H1 (cell line): ENCODE results near the gene CHD2. TPM values are rescaled to one million over a fixed set of nuclear protein-coding genes. Genes with fewer than 3 reads are reported as not detected.
"Not testable (repeated sequence)": the region's sequence is repeated elsewhere in the genome, so short reads cannot be mapped to it uniquely, and the experiment has no call there.

Experiments
- CTCF ChIA-PET: fragments of 300-600 bp; sonication (Branson Sonifier 250); formaldehyde crosslinking; loops from one replicate; lab custom pipeline; 2021; ENCODE audit not compliant: partially characterized antibody; lab: Charles Lee
- POLR2A ChIA-PET: fragments of 300-600 bp; sonication (Branson Sonifier 250); formaldehyde crosslinking; loops from one replicate; lab custom pipeline; 2021; ENCODE audit warnings: inconsistent platforms; ENCODE audit not compliant: partially characterized antibody; lab: Charles Lee
- DNase-seq, 2 experiments: peaks; one replicate each; pipeline versions ENCODE4 v3.0.0 to v3.0.0-alpha.2; 2010 to 2022; ENCODE audit warnings: low spot score in 2 of 2, low read depth in 1 of 2, mixed read lengths in 1 of 2
- FAIRE-seq: peaks from 2 replicates; lab custom pipeline; 2011; peaks lifted over from hg19 to GRCh38; lab: Jason Lieb, UNC
- H2AFZ ChIP-seq: 2 replicates; pipeline ENCODE4 v1.8.1; 2012; ENCODE audit warnings: low read length, inconsistent platforms
- H2AK5ac ChIP-seq: 2 replicates; pipeline ENCODE4 v1.6.1; 2013; ENCODE audit warnings: low read depth, low read length
- H2BK120ac ChIP-seq: replicated peaks from 2 replicates; pipeline ENCODE3; 2013; ENCODE audit warnings: low read depth, low read length, inconsistent platforms
- H2BK12ac ChIP-seq: 2 replicates; pipeline ENCODE4 v1.6.1; 2013; ENCODE audit warnings: low read depth, low read length
- H2BK15ac ChIP-seq: 2 replicates; pipeline ENCODE4 v1.6.1; 2013; ENCODE audit warnings: low read length
- H2BK20ac ChIP-seq: 2 replicates; pipeline ENCODE4 v1.6.1; 2013; ENCODE audit warnings: low read length
- H2BK5ac ChIP-seq: 2 replicates; pipeline ENCODE4 v1.6.1; 2013; ENCODE audit warnings: low read depth, low read length
- H3K14ac ChIP-seq: 2 replicates; pipeline ENCODE4 v1.6.1; 2013; ENCODE audit warnings: inconsistent platforms; ENCODE audit not compliant: insufficient read length
- H3K18ac ChIP-seq: 2 replicates; pipeline ENCODE4 v1.6.1; 2013; ENCODE audit warnings: low read length; ENCODE audit errors: extremely low read depth
- H3K23ac ChIP-seq: 2 replicates; pipeline ENCODE4 v1.6.1; 2013; ENCODE audit warnings: inconsistent platforms; ENCODE audit not compliant: insufficient read length
- H3K23me2 ChIP-seq: 2 replicates; pipeline ENCODE4 v1.6.1; 2013; ENCODE audit warnings: low read depth, low read length
- H3K27ac ChIP-seq: 2 replicates; pipeline ENCODE4 v1.6.1; 2011; ENCODE audit warnings: low read depth, low read length, inconsistent platforms
- H3K27me3 ChIP-seq, 4 experiments: replicated peaks in 1 of 4; 1 replicate in 1 of 4; 2 replicates in 3 of 4; pipeline versions ENCODE4 v1.6.1 to v1.8.1; 2011 to 2013; ENCODE audit warnings: low read length in 3 of 4, mild to moderate bottlenecking in 3 of 4, inconsistent platforms in 2 of 4, mixed read lengths in 2 of 4, moderate library complexity in 1 of 4; ENCODE audit not compliant: control insufficient read depth in 3 of 4, insufficient read depth in 3 of 4; ENCODE audit errors: extremely low read depth in 1 of 4
- H3K36me3 ChIP-seq, 4 experiments: 2 replicates each; pipeline versions ENCODE4 v1.6.1 to v1.8.1; 2011 to 2013; ENCODE audit warnings: mild to moderate bottlenecking in 4 of 4, low read length in 3 of 4, moderate library complexity in 2 of 4, control low read depth in 1 of 4, inconsistent platforms in 1 of 4; ENCODE audit not compliant: insufficient read depth in 4 of 4, control insufficient read depth in 2 of 4
- H3K4ac ChIP-seq: replicated peaks from 2 replicates; pipeline ENCODE3; 2013; ENCODE audit warnings: low read length, low read depth, mixed read lengths, inconsistent platforms; ENCODE audit not compliant: insufficient read length
- H3K4me1 ChIP-seq, 4 experiments: replicated peaks in 1 of 4; 1 replicate in 1 of 4; 2 replicates in 3 of 4; pipeline versions ENCODE4 v1.6.1 to v1.8.1; 2011 to 2013; ENCODE audit warnings: low read length in 3 of 4, inconsistent platforms in 2 of 4, mixed read lengths in 1 of 4; ENCODE audit not compliant: insufficient read depth in 4 of 4, control insufficient read depth in 3 of 4
- H3K4me2 ChIP-seq, 2 experiments: 2 replicates each; pipeline versions ENCODE4 v1.6.1 to v1.8.1; 2011 to 2013; ENCODE audit warnings: low read depth in 2 of 2, low read length in 2 of 2, control low read depth in 1 of 2, inconsistent platforms in 1 of 2, mild to moderate bottlenecking in 1 of 2; ENCODE audit not compliant: insufficient read depth in 1 of 2
- H3K4me3 ChIP-seq, 4 experiments: fragments of 200-600, 300-600 bp in 1 of 4; sonication (generic), shearing (Covaris generic), sonication (Bioruptor Twin) in 1 of 4; 2 replicates each; pipeline versions ENCODE4 v1.5.1 to v1.8.1; 2011 to 2016; ENCODE audit warnings: low read length in 4 of 4, low read depth in 3 of 4, control low read depth in 2 of 4, inconsistent platforms in 2 of 4, mild to moderate bottlenecking in 2 of 4, mixed read lengths in 1 of 4, moderate library complexity in 1 of 4; ENCODE audit not compliant: insufficient read depth in 2 of 4; ENCODE audit errors: extremely low read depth in 1 of 4
- H3K56ac ChIP-seq: replicated peaks from 2 replicates; pipeline ENCODE3; 2013; ENCODE audit warnings: low read depth, mild to moderate bottlenecking, mixed read lengths, low read length, inconsistent platforms; ENCODE audit not compliant: insufficient read length
- H3K79me1 ChIP-seq: 2 replicates; pipeline ENCODE4 v1.6.1; 2013; ENCODE audit warnings: low read depth, low read length, control low read depth
- H3K79me2 ChIP-seq, 2 experiments: 2 replicates each; pipeline versions ENCODE4 v1.6.1 to v1.8.1; 2012 to 2013; ENCODE audit warnings: low read length in 2 of 2, mild to moderate bottlenecking in 2 of 2, inconsistent platforms in 1 of 2; ENCODE audit not compliant: insufficient read depth in 2 of 2, control insufficient read depth in 1 of 2
- H3K9ac ChIP-seq, 4 experiments: replicated peaks in 1 of 4; 1 replicate in 1 of 4; 2 replicates in 3 of 4; pipeline versions ENCODE4 v1.6.1 to v1.8.1; 2011 to 2013; ENCODE audit warnings: low read depth in 3 of 4, low read length in 3 of 4, control low read depth in 2 of 4, mild to moderate bottlenecking in 2 of 4, moderate library complexity in 2 of 4, inconsistent platforms in 1 of 4; ENCODE audit errors: extremely low read depth in 1 of 4
- H3K9me3 ChIP-seq, 2 experiments: 2 replicates each; pipeline versions ENCODE4 v1.6.1 to v1.8.1; 2012 to 2013; ENCODE audit warnings: mild to moderate bottlenecking in 2 of 2, moderate library complexity in 2 of 2, control low read depth in 1 of 2, inconsistent platforms in 1 of 2, low read depth in 1 of 2, low read length in 1 of 2, mixed read lengths in 1 of 2; ENCODE audit not compliant: insufficient read depth in 2 of 2
- H4K20me1 ChIP-seq, 2 experiments: replicated peaks in 1 of 2; 2 replicates each; pipeline versions ENCODE3 to v1.8.1; 2011 to 2013; ENCODE audit warnings: inconsistent platforms in 2 of 2, low read length in 2 of 2, mild to moderate bottlenecking in 1 of 2; ENCODE audit not compliant: insufficient read depth in 2 of 2, control insufficient read depth in 1 of 2
- H4K5ac ChIP-seq: 2 replicates; pipeline ENCODE4 v1.6.1; 2013; ENCODE audit warnings: low read length, low read depth, mixed read lengths, inconsistent platforms; ENCODE audit not compliant: insufficient read length
- H4K8ac ChIP-seq: 2 replicates; pipeline ENCODE4 v1.8.0; 2013; ENCODE audit warnings: mild to moderate bottlenecking, moderate library complexity, low read length, inconsistent platforms; ENCODE audit not compliant: insufficient read depth; ENCODE audit errors: extremely low read depth
- H4K91ac ChIP-seq: replicated peaks from 2 replicates; pipeline ENCODE3; 2013; ENCODE audit warnings: low read length, mixed read lengths, inconsistent platforms; ENCODE audit not compliant: insufficient read length
- WGBS, 2 experiments: shearing (Covaris generic) in 1 of 2; methylation state at CpG; one replicate each; pipeline versions ENCODE4 v1.1.6 to v1.1.7; 2013 to 2015; ENCODE audit warnings: low lambda C conversion rate in 2 of 2, mixed read lengths in 2 of 2, inconsistent platforms in 1 of 2, low coverage in 1 of 2, missing lambda C conversion rate in 1 of 2; ENCODE audit not compliant: insufficient replicate concordance in 2 of 2, insufficient coverage in 1 of 2, insufficient read length in 1 of 2; ENCODE audit errors: extremely low coverage in 1 of 2, missing lambda C conversion rate in 1 of 2; 5-methylcytosine and 5-hydroxymethylcytosine counted together
- polyA plus RNA-seq, 7 experiments: library from polyadenylated mRNA; depleted of rRNA in 3 of 7; stranded (reverse) in 5 of 7; unstranded in 2 of 7; fragments of >200 nt in 5 of 7; fragments of 200-250 nt in 2 of 7; gene quantifications; 1 replicate in 5 of 7; 2 replicates in 1 of 7; 4 replicates in 1 of 7; pipeline versions ENCODE4 v1.2.1 to v1.2.3, GENCODE V29; 2011 to 2013; ENCODE audit warnings: missing spikeins in 2 of 7, mixed read lengths in 2 of 7
- total RNA-seq: library from RNA; stranded (reverse); fragmentation: NEBNext Ultra II Directional; extraction: Animal tissue kit (Norgen Biotek cat#: 25700); gene quantifications from 2 replicates; pipeline ENCODE4 v1.2.1, GENCODE V29; 2021

CHD2 gene
- total and polyA plus RNA-seq, 2 of the 8 experiments (the other 6 are each of a cell fraction or from before 2014, with no cell fraction given): 28.8 to 70.0 TPM

DNA sequence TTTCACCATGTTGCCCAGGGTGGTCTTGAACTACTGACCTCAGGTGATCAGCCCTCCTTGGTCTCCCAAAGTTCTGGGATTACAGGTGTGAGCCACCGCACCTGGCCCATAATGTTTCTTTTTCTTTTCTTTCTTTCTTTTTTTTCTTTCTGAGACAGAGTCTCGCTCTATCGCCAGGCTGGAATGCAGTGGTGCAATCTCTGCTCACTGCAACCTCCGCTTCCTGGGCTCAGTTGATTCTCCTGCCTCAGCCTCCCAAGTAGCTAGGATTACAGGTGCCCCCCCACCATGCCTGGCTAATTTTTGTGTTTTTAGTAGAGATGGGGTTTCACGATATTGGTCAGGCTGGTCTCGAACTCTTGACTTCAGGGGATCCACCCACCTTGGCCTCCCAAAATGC, 27.2 kb upstream of the CHD2 start:
- H2BK120ac ChIP-seq, POLR2A ChIA-PET, H2BK5ac ChIP-seq, H2AK5ac ChIP-seq, H3K27ac ChIP-seq, H3K27me3 ChIP-seq, H3K23me2 ChIP-seq, H4K5ac ChIP-seq, H4K8ac ChIP-seq, H3K23ac ChIP-seq, H3K79me1 ChIP-seq, H3K79me2 ChIP-seq, H3K4me2 ChIP-seq, H2BK15ac ChIP-seq, H3K4me1 ChIP-seq, H2BK20ac ChIP-seq, H3K4me3 ChIP-seq, H2AFZ ChIP-seq, H2BK12ac ChIP-seq, H3K18ac ChIP-seq, H4K20me1 ChIP-seq, H3K9ac ChIP-seq, H3K56ac ChIP-seq, FAIRE-seq, H3K4ac ChIP-seq, H3K36me3 ChIP-seq, H3K14ac ChIP-seq, H3K9me3 ChIP-seq, H4K91ac ChIP-seq: not testable (repeated sequence)
- DNase-seq: peak in 1 of 2 experiments; percentile 26
- CTCF ChIA-PET: interaction anchor here (0.6 kb wide), 1 partner anchor 66 kb away, joined by 3 read pairs; no protein-coding TSS in a partner anchor
- WGBS, 2 experiments: 96% methylated on average over 6 of the region's 6 CpGs; no CpG with 5 or more reads in 1 of the 2 experiments
